ENCODE measurements around the gene ASB10. TPM values are rescaled to one million over a fixed set of nuclear protein-coding genes. Genes with fewer than 3 reads are reported as not detected.

The ASB10 gene
- total and polyA plus RNA-seq, 2 of the 4 experiments (the other 2 are of a cell fraction), result not detected

DNA sequence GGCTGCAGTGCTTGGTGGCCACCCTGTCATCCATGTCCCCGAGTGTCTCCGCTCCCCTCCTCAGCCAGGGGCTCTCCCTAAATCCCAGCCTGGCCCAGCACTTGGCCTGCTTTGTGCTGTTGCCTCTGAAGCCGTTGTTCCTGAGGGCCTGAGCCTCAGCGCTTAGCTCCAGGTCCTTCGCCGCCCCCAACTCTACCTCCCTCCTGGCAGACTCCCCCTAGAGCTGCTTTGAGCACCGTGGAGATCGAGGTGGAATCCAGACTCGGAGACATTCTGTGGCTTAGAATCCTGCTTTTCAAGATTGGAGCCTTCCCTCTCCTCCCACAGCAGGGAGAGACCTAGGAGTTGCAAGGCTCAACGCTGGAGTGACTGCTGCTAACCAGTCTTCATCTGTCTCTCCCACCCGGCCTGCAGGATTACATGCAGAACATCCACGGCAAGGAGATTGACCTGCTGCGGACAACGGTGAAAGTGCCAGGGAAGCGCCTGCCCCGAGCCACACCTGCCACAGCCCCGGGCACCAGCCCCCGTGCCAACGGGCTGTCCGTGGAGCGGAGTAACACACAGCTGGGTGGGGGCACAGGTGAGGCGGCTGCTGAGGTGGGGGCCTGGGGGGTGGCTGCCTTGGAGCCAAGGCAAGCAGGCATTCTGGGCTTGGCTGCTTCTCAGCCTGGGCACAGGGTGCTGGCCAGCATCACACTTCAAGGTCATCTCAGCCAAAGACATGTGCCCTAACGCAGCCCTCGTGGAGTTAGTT is 52.9 kb downstream of the ASB10 start:
- H3K14ac ChIP-seq (replicated peaks; ENCODE audit: low read depth, low read length), result no peak overlapping the region
- DNase-seq, result no peak

More for the DNA sequence above, 52.9 kb downstream of the ASB10 start:
- Histone ChIP-seq H2BK5ac (ENCODE audit: low read depth, low read length, poor library complexity, severe bottlenecking) (no peak overlapping the region), H3K36me3 (ENCODE audit: control insufficient read depth, insufficient read depth, low read length) (peaks cover 89% of the 10 kb centered on the region), H2BK120ac (ENCODE audit: low read depth, low read length) (no peak overlapping the region), H2AFZ (replicated peaks; ENCODE audit: low read length, poor library complexity) (no peak overlapping the region), H3K79me1 (ENCODE audit: low read depth in 1 of 2, low read length in 2 of 2) (peaks cover 0 to 10% of the 10 kb centered on the region in 2 experiments; a peak in 2 of 4 replicates), H3K23ac (ENCODE audit: low read depth, low read length) (no peak overlapping the region), H3K4me3 (ENCODE audit: insufficient read depth, low read depth, low read length) (no peak overlapping the region), H3K27me3 (ENCODE audit: control insufficient read depth, insufficient read depth, low read length) (no peaks in the 10 kb centered on the region), H3K9ac (ENCODE audit: low read depth, low read length) (no peak overlapping the region), H3K4ac (ENCODE audit: low read depth, low read length) (no peak overlapping the region), H3K27ac (ENCODE audit: insufficient read depth, low read length) (no peak overlapping the region), H2BK20ac (ENCODE audit: low read depth, low read length) (no peak overlapping the region), H4K20me1 (ENCODE audit: insufficient read depth, low read length) (no peaks in the 10 kb centered on the region; the same call in none of the 2 replicates), H3K4me1 (ENCODE audit: control insufficient read depth, insufficient read depth, low read length) (no peaks in the 10 kb centered on the region), H3K4me2 (ENCODE audit: low read depth, low read length) (no peak overlapping the region), H4K91ac (ENCODE audit: insufficient read depth, low read depth, low read length) (no peak overlapping the region), H4K8ac (ENCODE audit: low read depth in 2 of 2, low read length in 2 of 2) (no peak overlapping the region), H3K9me1 (ENCODE audit: insufficient read depth, low read length) (no peaks in the 10 kb centered on the region; the same call in 1 of the 2 replicates), H2BK15ac (ENCODE audit: low read depth, low read length) (no peak overlapping the region), H3K18ac (ENCODE audit: low read depth, low read length) (no peak overlapping the region), H2AK5ac (ENCODE audit: low read depth, low read length) (no peak overlapping the region), H3K56ac (ENCODE audit: extremely low read depth, insufficient read depth, low read length) (no peak overlapping the region), H2AK9ac (replicated peaks; ENCODE audit: low read depth, low read length, poor library complexity) (no peak overlapping the region), H4K5ac (ENCODE audit: low read depth, low read length) (no peak overlapping the region), H3K9me3 (ENCODE audit: control insufficient read depth, insufficient read depth, low read length) (no peaks in the 10 kb centered on the region)
- ATAC-seq (ENCODE audit: low read depth), result no peak
- TF ChIP-seq CTCF (conservative IDR thresholded peaks at IDR 0.05; ENCODE audit: low read depth, low read length) (no peak), NFE2L2 (IDR thresholded peaks at IDR 0.05; ENCODE audit: low read depth, low read length) (no peak), RFX5 (IDR thresholded peaks at IDR 0.05; ENCODE audit: low read depth, low read length) (no peak), MAFK (IDR thresholded peaks at IDR 0.05; ENCODE audit: low read depth, low read length) (no peak), SMC3 (IDR thresholded peaks at IDR 0.05; ENCODE audit: low read depth, low read length) (no peak)
- no TSS peak for BruUV-seq (replicated peaks)
- dilution Hi-C loops (cut with HindIII; ENCODE audit: low sequenced_read_pairs, unreplicated experiment), result no loop called here
- POLR2A ChIA-PET (ENCODE audit: unreplicated experiment), result no interaction called here
- 93% methylated on average over 8 of the region's 24 CpGs; no CpG with 5 or more reads in 1 of the 2 experiments for WGBS, 2 experiments (ENCODE audit: extremely low coverage in 2 of 2, insufficient read length in 1 of 2)
- in situ Hi-C loops (cut with MboI; ENCODE audit: low sequenced_read_pairs), result no loop called here
- intact Hi-C loops (cut with micrococcal nuclease), result no loop called here
- CTCF ChIA-PET, result no interaction called here

Data from IMR-90 (cell line).